Ovary (tissue), 3 donors: ENCODE measurements around the gene TP73.

Source experiments
- POLR2A ChIP-seq: fragments of 450-650 bp; IDR thresholded peaks from one replicate; pipeline ENCODE4 v1.6.1; 2017; ENCODE audit warnings: antibody characterized with exemption, mild to moderate bottlenecking, moderate library complexity
- TF ChIP-seq, protein P1 (sequence below), 3 donors: fragments of 450-650 bp in 2 of 3; fragments of 200-600 bp in 1 of 3; IDR thresholded peaks; one replicate each; pipeline versions ENCODE4 v1.5.1 to v1.8.0; 2016 to 2022; ENCODE audit warnings: antibody characterized with exemption in 3 of 3, mild to moderate bottlenecking in 1 of 3
- donor health status: DM: no; HTN: no; CAD: no.

DNA sequence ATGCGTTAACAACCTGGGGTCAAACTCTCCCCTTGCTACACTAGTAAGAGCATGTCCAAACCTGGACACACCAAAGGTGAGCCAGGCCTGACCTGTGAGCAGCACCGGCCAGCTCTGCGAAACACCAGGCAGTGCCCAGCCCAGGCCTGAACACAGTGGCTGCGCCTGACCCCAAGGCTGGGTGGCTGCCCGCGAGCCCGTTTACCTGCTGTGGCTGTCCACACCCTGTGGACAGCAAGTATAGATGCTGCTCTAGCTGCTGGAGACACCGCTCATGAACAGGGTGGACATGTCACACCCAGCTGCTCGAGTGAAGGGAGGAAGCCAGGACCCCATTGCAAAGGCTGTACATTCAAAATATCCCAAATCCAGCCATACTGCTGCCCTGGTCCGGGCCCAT is 92.3 kb downstream of the TP73 start:
- TF ChIP-seq POLR2A: no peak
- TF ChIP-seq, protein P1, sequence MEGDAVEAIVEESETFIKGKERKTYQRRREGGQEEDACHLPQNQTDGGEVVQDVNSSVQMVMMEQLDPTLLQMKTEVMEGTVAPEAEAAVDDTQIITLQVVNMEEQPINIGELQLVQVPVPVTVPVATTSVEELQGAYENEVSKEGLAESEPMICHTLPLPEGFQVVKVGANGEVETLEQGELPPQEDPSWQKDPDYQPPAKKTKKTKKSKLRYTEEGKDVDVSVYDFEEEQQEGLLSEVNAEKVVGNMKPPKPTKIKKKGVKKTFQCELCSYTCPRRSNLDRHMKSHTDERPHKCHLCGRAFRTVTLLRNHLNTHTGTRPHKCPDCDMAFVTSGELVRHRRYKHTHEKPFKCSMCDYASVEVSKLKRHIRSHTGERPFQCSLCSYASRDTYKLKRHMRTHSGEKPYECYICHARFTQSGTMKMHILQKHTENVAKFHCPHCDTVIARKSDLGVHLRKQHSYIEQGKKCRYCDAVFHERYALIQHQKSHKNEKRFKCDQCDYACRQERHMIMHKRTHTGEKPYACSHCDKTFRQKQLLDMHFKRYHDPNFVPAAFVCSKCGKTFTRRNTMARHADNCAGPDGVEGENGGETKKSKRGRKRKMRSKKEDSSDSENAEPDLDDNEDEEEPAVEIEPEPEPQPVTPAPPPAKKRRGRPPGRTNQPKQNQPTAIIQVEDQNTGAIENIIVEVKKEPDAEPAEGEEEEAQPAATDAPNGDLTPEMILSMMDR (IDR thresholded peaks at IDR 0.05): no peak
